Measurements from ENCODE around the gene TSN. TPM values are rescaled to one million over a fixed set of nuclear protein-coding genes. Genes with fewer than 3 reads are reported as not detected.
"Not testable (repeated sequence)": the region's sequence is repeated elsewhere in the genome, so short reads cannot be mapped to it uniquely, and the experiment has no call there.

The TSN gene
- polyA plus RNA-seq, 3 donors, result 84.9 to 105 (median 90.8) TPM

GRCh38 chr2:121783180-121783579 lies 27.7 kb downstream of the TSN start:
- DNase-seq (ENCODE audit: extremely low read depth in 1 of 11, low read depth in 9 of 11, low spot score in 4 of 11), result no peak

- no peak for DNase-seq (ENCODE audit: extremely low read depth in 1 of 11, low read depth in 9 of 11, low spot score in 4 of 11)
These were observed 33.2 kb downstream of the TSN start for GRCh38 chr2:121788685-121789084.

- DNase-seq (ENCODE audit: extremely low read depth in 1 of 11, low read depth in 9 of 11, low spot score in 4 of 11), result no peak
These were observed 35.0 kb downstream of the TSN start for GRCh38 chr2:121790276-121790956.

DNA sequence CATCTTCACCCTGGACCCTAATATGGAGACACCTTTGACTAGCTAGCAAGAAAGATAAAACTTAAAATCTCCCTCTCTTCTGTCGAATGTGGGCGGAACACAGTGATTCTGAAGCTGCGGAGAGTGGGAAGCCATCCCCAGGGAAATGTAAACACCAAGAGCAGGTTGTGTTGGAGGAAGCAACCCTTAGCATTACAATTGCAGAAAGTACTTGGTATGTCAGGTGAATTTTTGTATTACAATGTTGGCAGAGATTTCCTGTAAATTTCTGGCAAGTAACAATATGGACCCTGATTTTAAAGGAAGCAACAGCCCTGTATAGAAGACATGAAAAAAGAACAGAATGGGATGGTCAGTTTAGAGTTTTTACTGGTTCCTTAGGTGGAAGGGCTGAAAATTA lies 35.8 kb downstream of the TSN start:
- no peak for DNase-seq (ENCODE audit: extremely low read depth in 1 of 11, low read depth in 9 of 11, low spot score in 4 of 11)

GRCh38 chr2:121791801-121792221 lies 36.4 kb downstream of the TSN start:
- peak in 8 of 11 donors; percentile 15 to 46 (median 29) for DNase-seq (ENCODE audit: extremely low read depth in 1 of 11, low read depth in 9 of 11, low spot score in 4 of 11)

- no peak for DNase-seq (ENCODE audit: extremely low read depth in 1 of 11, low read depth in 9 of 11, low spot score in 4 of 11)
These were observed 38.4 kb downstream of the TSN start for GRCh38 chr2:121793816-121794215.

DNA sequence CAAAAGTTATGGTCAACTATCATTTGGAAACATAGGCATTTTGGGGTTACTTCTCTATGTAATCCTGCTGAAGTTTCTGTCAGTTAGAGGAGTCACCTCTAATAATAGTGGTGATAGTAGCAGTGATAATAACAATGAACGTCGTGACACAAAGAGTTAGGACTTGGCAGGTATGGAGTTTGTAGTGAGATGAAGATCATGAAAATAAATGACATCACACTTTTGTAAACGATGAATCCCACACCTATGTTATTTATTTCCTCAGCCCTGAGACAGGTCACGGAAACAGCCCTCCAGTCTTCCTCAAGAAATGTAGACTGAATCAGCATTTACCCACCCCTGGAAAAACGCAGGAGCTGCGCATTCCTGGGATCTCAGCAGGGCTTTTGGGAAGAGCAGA lies 38.8 kb downstream of the TSN start:
- no peak for DNase-seq (ENCODE audit: extremely low read depth in 1 of 11, low read depth in 9 of 11, low spot score in 4 of 11)

DNA sequence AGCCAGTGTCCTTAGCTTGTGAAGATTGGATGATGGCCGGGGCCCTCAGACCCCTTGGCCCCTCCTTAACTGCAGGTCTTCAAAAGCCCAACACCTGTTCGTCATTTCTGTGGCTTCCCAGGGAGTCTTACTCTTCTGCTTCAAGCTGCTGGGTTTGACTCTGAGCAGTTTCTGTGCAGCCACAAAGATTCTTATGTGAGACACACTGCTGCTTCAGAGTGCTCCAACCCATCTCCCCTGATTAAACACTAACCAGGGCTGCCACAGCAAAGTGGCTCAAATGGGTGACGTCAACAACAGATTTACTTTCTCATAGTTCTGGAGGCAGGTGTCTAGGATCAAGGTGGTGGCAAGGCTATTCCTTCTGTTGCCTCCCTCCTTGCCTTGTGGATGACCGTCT lies 40.8 kb downstream of the TSN start:
- DNase-seq (ENCODE audit: extremely low read depth in 1 of 11, low read depth in 9 of 11, low spot score in 4 of 11), result no peak

GRCh38 chr2:121798617-121799016 lies 43.2 kb downstream of the TSN start:
- DNase-seq (ENCODE audit: extremely low read depth in 1 of 11, low read depth in 9 of 11, low spot score in 4 of 11), result no peak

- DNase-seq (ENCODE audit: extremely low read depth in 1 of 11, low read depth in 9 of 11, low spot score in 4 of 11), result no peak
These were observed 46.5 kb downstream of the TSN start for GRCh38 chr2:121801916-121802315.

DNA sequence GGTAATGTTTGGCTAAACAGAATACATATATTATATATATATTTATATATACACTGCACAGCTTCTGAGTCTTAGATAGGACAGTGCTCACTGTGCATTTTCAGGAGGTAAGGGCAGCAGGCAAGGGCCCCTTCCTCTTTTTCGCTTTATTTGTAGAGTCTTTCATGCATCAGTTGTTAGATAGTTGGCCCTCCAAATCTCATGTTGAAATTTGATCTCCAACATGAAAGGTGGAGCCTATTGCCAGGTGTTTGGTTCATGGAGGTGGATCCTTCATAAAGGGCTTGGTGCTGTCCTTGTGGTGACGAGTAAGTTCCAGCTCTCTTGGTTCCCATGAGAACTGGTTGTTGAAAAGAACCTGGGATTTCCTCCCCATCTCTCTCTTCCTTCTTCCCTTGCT lies 48.1 kb downstream of the TSN start:
- DNase-seq (ENCODE audit: extremely low read depth in 1 of 11, low read depth in 9 of 11, low spot score in 4 of 11), result no peak

DNA sequence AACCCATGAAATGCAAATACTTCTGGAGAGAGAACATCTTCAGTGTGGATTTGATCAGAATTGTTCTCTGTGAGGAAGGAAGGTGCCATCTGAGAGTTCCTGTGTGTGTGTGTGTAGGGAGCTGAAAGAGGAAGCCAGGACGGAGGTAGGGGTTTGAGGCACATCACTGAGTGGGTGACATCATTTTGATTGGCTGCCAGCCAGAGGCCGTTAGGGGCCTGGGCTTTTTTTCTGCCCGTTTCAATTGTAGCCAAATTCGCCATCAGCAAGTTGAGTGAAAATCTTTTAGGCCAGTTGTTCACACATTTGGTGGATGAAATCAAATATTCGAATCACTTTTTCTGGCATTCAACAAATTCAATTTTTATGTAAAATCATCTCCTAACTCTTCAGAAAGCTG lies 48.9 kb downstream of the TSN start:
- DNase-seq (ENCODE audit: extremely low read depth in 1 of 11, low read depth in 9 of 11, low spot score in 4 of 11), result peak in 2 of 11 donors; percentile 13 to 17

GRCh38 chr2:121804997-121805765 lies 49.7 kb downstream of the TSN start:
- DNase-seq (ENCODE audit: extremely low read depth in 1 of 11, low read depth in 9 of 11, low spot score in 4 of 11), result no peak

GRCh38 chr2:121805766-121806143 lies 50.3 kb downstream of the TSN start:
- DNase-seq (ENCODE audit: extremely low read depth in 1 of 11, low read depth in 9 of 11, low spot score in 4 of 11), result no peak

DNA sequence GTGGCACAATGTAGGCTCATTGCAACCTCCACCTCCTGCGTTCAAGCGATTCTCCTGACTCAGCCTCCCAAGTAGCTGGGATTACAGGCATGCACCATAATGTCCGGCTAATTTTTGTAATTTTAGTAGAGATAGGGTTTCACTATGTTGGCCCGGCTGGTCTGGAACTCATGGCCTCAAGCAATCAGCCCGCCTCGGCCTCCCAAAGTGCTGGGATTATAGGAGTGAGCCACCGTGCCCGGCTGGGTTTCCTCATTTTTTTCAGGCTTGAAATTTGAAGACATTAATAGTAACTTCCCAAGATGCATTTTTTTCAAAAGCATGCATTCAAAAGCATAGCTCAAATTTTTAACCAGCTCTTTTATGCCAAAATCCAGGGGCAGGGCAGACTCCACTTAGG lies 52.3 kb downstream of the TSN start:
- not testable (repeated sequence) for DNase-seq (ENCODE audit: extremely low read depth in 1 of 11, low read depth in 9 of 11, low spot score in 4 of 11)

- DNase-seq (ENCODE audit: extremely low read depth in 1 of 11, low read depth in 9 of 11, low spot score in 4 of 11), result no peak
These were observed 54.2 kb downstream of the TSN start for GRCh38 chr2:121809607-121810006.

- peak; percentile 41 to 77 (median 67) for DNase-seq (ENCODE audit: extremely low read depth in 1 of 11, low read depth in 9 of 11, low spot score in 4 of 11)
These were observed 55.8 kb downstream of the TSN start for GRCh38 chr2:121810959-121811853.

DNA sequence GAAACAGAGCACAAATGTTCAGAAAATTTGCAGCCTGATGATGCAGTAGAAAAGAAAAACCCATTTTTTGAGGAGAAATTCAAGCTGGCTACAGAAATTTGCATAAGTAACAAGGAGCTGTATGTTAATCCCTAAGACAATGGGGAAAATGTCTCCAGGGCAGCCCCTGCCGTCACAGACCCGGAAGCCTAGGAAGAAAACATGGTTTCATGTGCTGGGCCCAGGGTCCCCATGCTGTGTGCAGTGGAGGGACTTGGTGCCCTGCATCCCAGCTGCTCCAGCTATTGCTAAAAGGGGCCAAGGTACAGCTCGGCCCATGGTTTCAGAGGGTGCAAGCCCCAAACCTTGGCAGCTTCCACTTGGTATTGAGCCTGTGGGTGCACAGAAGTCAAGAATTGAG lies 57.6 kb downstream of the TSN start:
- not testable (repeated sequence) for DNase-seq (ENCODE audit: extremely low read depth in 1 of 11, low read depth in 9 of 11, low spot score in 4 of 11)

DNA sequence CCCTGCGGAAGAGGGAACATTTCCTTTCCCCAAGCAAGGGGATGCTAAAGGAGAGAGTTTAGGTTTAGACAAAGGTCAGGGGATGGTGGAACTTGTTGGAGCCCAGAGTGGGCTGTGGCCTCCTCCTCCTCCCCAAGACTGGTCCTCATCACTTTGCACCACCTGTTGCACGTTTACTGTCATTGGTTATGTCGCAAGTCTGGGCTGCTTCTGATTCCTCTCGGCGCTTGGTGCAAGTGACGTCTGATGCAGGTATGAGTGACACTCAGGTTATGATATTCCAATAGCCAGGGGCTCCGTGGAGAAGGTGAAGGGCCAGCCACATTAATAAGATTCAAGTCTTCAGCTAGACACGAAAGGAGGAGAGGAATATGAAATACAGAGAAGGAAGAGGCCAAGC lies 59.8 kb downstream of the TSN start:
- no peak for DNase-seq (ENCODE audit: extremely low read depth in 1 of 11, low read depth in 9 of 11, low spot score in 4 of 11)

- no peak for DNase-seq (ENCODE audit: extremely low read depth in 1 of 11, low read depth in 9 of 11, low spot score in 4 of 11)
These were observed 61.3 kb downstream of the TSN start for GRCh38 chr2:121816797-121817196.
